Ovary (tissue), 9 donors: ENCODE results near the gene MARCKS. TPM values are rescaled to one million over a fixed set of nuclear protein-coding genes. Genes with fewer than 3 reads are reported as not detected.

ENCODE experiments used
- DNase-seq, 5 donors: peaks; one replicate each; pipeline ENCODE4 v3.0.0-alpha.2; 2019 to 2020
- H3K27ac ChIP-seq, 2 donors: fragments of 200-600 bp; one replicate each; pipeline versions ENCODE4 v1.5.1 to v1.8.0; 2019 to 2022
- H3K27me3 ChIP-seq: fragments of 200-600 bp; one replicate; pipeline ENCODE4 v1.8.0; 2022
- H3K36me3 ChIP-seq: fragments of 200-600 bp; sonication (generic); one replicate; pipeline ENCODE4 v1.5.1; 2019
- H3K4me1 ChIP-seq: one replicate; pipeline ENCODE4 v1.8.1; 2013; ENCODE audit warnings: mild to moderate bottlenecking, moderate library complexity; ENCODE audit not compliant: insufficient read depth
- H3K4me3 ChIP-seq: fragments of 200-600 bp; sonication (generic); one replicate; pipeline ENCODE4 v1.5.1; 2017
- H3K9me3 ChIP-seq, 2 donors: fragments of 200-600 bp in 1 of 2; sonication (generic) in 1 of 2; one replicate each; pipeline versions ENCODE4 v1.5.1 to v1.8.1; 2013 to 2019; ENCODE audit warnings: mild to moderate bottlenecking in 1 of 2, moderate library complexity in 1 of 2
- CTCF ChIP-seq, 3 donors: fragments of 450-650 bp in 2 of 3; fragments of 200-600 bp in 1 of 3; IDR thresholded peaks; one replicate each; pipeline versions ENCODE4 v1.5.1 to v1.8.0; 2016 to 2022; ENCODE audit warnings: antibody characterized with exemption in 3 of 3, mild to moderate bottlenecking in 1 of 3
- EP300 ChIP-seq: sonication (generic); formaldehyde crosslinking; IDR thresholded peaks from one replicate; pipeline ENCODE4 v1.6.1; 2017; ENCODE audit warnings: antibody characterized with exemption
- POLR2A ChIP-seq: fragments of 450-650 bp; IDR thresholded peaks from one replicate; pipeline ENCODE4 v1.6.1; 2017; ENCODE audit warnings: antibody characterized with exemption, mild to moderate bottlenecking, moderate library complexity
- WGBS, 3 donors: extraction: QIAGEN DNeasy Blood & Tissue Kit in 1 of 3; methylation state at CpG; one replicate each; pipeline versions ENCODE4 v1.1.5 to v1.1.7; 2013 to 2017; 5-methylcytosine and 5-hydroxymethylcytosine counted together
- intact Hi-C, 4 donors: fragments of 100-400 bp; cut with DNase I; formaldehyde crosslinking; loops; one replicate each; pipeline versions ENCODE4 v1.11.0 to v1.15.1; 2022 to 2023
- polyA plus RNA-seq, 2 donors: library from polyadenylated mRNA; stranded (reverse); fragments of 200-250 nt in 1 of 2; fragments of 350-450 nt in 1 of 2; fragmentation: Illumina TruSeq in 1 of 2; extraction: RNeasy Lipid Tissue Mini Kit (QIAGEN cat#74804) in 1 of 2; gene quantifications; one replicate each; pipeline ENCODE4 v1.2.3, GENCODE V29; 2013 to 2014
- total RNA-seq, 7 donors: library from RNA; depleted of rRNA in 2 of 7; stranded (reverse); fragments of >200 nt in 2 of 7; fragmentation: NEBNext Ultra II Directional in 3 of 7; extraction: Animal tissue kit (Norgen Biotek cat#: 25700) in 3 of 7; gene quantifications; one replicate each; pipeline versions ENCODE4 v1.1.0 to v1.2.4, GENCODE V29; 2016 to 2023
- donor health status: DM: no; HTN: no; CAD: no; lungs with moderate emphysema.
- donor health status: DM: no; HTN: no; CAD: no.
- donor health status: Bipolar disorder and iron deficiency.
- donor health status: DM: yes; HTN: yes; CAD: no.
- donor health status: DM: no; HTN: no; CAD: no.
- donor health status: DM: yes; HTN: yes; CAD: no.

Gene MARCKS
- total and polyA plus RNA-seq, 9 donors, result 29.1 to 106 (median 61.4) TPM

DNA sequence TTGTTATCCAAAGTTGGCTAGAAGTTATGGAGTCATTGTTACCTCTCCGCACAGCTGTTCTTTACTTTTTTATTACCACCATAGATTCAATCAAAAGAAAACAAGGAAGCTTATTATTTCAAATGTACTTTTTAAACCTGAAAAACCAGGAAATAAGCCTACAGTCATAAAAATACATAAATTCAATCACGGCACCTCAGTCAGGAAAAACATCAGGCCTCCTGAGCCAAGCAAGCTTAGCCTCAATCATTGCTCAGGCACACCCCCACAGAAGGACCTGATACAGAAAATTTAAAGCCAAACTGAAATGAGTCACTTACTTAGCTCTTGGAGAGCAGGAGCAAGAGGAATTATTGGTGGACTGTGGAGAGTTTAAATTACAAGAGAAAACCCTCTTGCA lies 44.3 kb downstream of the MARCKS start:
- 67 to 74% (median 69%) methylated on average over 2 of the region's 2 CpGs for WGBS, 3 donors
- H3K4me1 ChIP-seq, result peaks cover 7% of the 10 kb centered on the region
- intact Hi-C loops, result loop anchor here in 2 of 4 donors (10.0 kb wide), 1 partner anchor 1127 kb away; no protein-coding TSS in a partner anchor
- H3K27ac ChIP-seq, result no peak overlapping the region
- DNase-seq, result no peak
- TF ChIP-seq EP300 (no peak), POLR2A (no peak), CTCF (IDR thresholded peaks at IDR 0.05) (no peak)
- H3K27me3 ChIP-seq, result no peaks in the 10 kb centered on the region
- no peak overlapping the region for H3K4me3 ChIP-seq
- no peaks in the 10 kb centered on the region for H3K36me3 ChIP-seq
- no peaks in the 10 kb centered on the region for H3K9me3 ChIP-seq

GRCh38 chr6:113903666-113904330 lies 46.7 kb downstream of the MARCKS start:
- WGBS, 3 donors, result 5 to 11% (median 6%) methylated on average over 9 of the region's 9 CpGs
- no peak for TF ChIP-seq POLR2A
- TF ChIP-seq CTCF (IDR thresholded peaks at IDR 0.05), result no peak
- TF ChIP-seq EP300, result no peak
- no peaks in the 10 kb centered on the region for H3K9me3 ChIP-seq
- H3K4me3 ChIP-seq, result no peak overlapping the region
- DNase-seq, result peak; percentile 62 to 75 (median 67)
- intact Hi-C loops, result loop anchor here in 2 of 4 donors (10.0 kb wide), 1 partner anchor 1129 kb away; no protein-coding TSS in a partner anchor
- H3K27ac ChIP-seq, result peak overlapping the region in 1 of 2 donors; percentile 7
- peaks cover 7% of the 10 kb centered on the region for H3K4me1 ChIP-seq
- no peaks in the 10 kb centered on the region for H3K27me3 ChIP-seq
- no peaks in the 10 kb centered on the region for H3K36me3 ChIP-seq

GRCh38 chr6:113907102-113907815 lies 50.1 kb downstream of the MARCKS start:
- intact Hi-C loops, result loop anchor here in 2 of 4 donors (10.0 kb wide), 1 partner anchor 1132 kb away; no protein-coding TSS in a partner anchor
- no peaks in the 10 kb centered on the region for H3K27me3 ChIP-seq

More at GRCh38 chr6:113907102-113907815, 50.1 kb downstream of the MARCKS start:
- peaks cover 5% of the 10 kb centered on the region for H3K4me1 ChIP-seq
- TF ChIP-seq EP300 (no peak), CTCF (IDR thresholded peaks at IDR 0.05) (no peak), POLR2A (no peak)
- H3K4me3 ChIP-seq, result no peak overlapping the region
- no peak for DNase-seq
- H3K36me3 ChIP-seq, result no peaks in the 10 kb centered on the region
- no peaks in the 10 kb centered on the region for H3K9me3 ChIP-seq
- WGBS, 3 donors, result 73 to 75% (median 73%) methylated on average over 6 of the region's 6 CpGs
- H3K27ac ChIP-seq, result no peak overlapping the region
